ENCODE data around the gene CPED1.
"Not testable (repeated sequence)": the region's sequence is repeated elsewhere in the genome, so short reads cannot be mapped to it uniquely, and the experiment has no call there.

The CPED1 gene

GRCh38 chr7:121103086-121103485 lies 114.6 kb downstream of the CPED1 start:
- no peak for DNase-seq

GRCh38 chr7:121103579-121103978 lies 115.1 kb downstream of the CPED1 start:
- DNase-seq, result no peak

- no peak for DNase-seq
Measured at GRCh38 chr7:121105262-121105661, 116.8 kb downstream of the CPED1 start.

- no peak for DNase-seq
Measured at GRCh38 chr7:121107923-121108498, 119.5 kb downstream of the CPED1 start.

- DNase-seq, result no peak
Measured at GRCh38 chr7:121109145-121109544, 120.6 kb downstream of the CPED1 start.

GRCh38 chr7:121113288-121113687 lies 124.8 kb downstream of the CPED1 start:
- DNase-seq, result no peak

GRCh38 chr7:121116396-121116795 lies 127.9 kb downstream of the CPED1 start:
- no peak for DNase-seq

- no peak for DNase-seq
Measured at GRCh38 chr7:121119047-121119446, 130.5 kb downstream of the CPED1 start.

GRCh38 chr7:121123032-121123431 lies 134.5 kb downstream of the CPED1 start:
- DNase-seq, result no peak

- DNase-seq, result not testable (repeated sequence)
Measured at GRCh38 chr7:121125454-121125853, 136.9 kb downstream of the CPED1 start.

- DNase-seq, result no peak
Measured at GRCh38 chr7:121126201-121126600, 137.7 kb downstream of the CPED1 start.

GRCh38 chr7:121126801-121127534 lies 138.5 kb downstream of the CPED1 start:
- DNase-seq, result no peak

GRCh38 chr7:121132940-121133339 lies 144.4 kb downstream of the CPED1 start:
- DNase-seq, result no peak

- DNase-seq, result no peak
Measured at GRCh38 chr7:121133444-121133843, 144.9 kb downstream of the CPED1 start.

GRCh38 chr7:121137580-121137979 lies 149.1 kb downstream of the CPED1 start:
- no peak for DNase-seq

- DNase-seq, result no peak
Measured at GRCh38 chr7:121138262-121138933, 149.9 kb downstream of the CPED1 start.

- no peak for DNase-seq
Measured at GRCh38 chr7:121139427-121139826, 150.9 kb downstream of the CPED1 start.

GRCh38 chr7:121140790-121141189 lies 152.3 kb downstream of the CPED1 start:
- no peak for DNase-seq

GRCh38 chr7:121151774-121152221 lies 163.3 kb downstream of the CPED1 start:
- DNase-seq, result no peak

- no peak for DNase-seq
Measured at GRCh38 chr7:121153411-121153810, 164.9 kb downstream of the CPED1 start.

GRCh38 chr7:121153995-121154394 lies 165.5 kb downstream of the CPED1 start:
- DNase-seq, result no peak

- no peak for DNase-seq
Measured at GRCh38 chr7:121156825-121157224, 168.3 kb downstream of the CPED1 start.

GRCh38 chr7:121157341-121157751 lies 168.8 kb downstream of the CPED1 start:
- DNase-seq, result no peak
